HCT116 (cell line): ENCODE results near the gene LYPD4. TPM values are rescaled to one million over a fixed set of nuclear protein-coding genes. Genes with fewer than 3 reads are reported as not detected.

Source experiments
- ATAC-seq: fragments of 200-7000 bp; cut with Tn5 transposase; 2 replicates; pipeline ENCODE4 v1.9.1; 2020; ENCODE audit warnings: mild to moderate bottlenecking, moderate library complexity
- BruUV-seq: library from RNA; stranded (reverse); fragments of 400-500 nt; replicated peaks from 2 replicates; lab custom pipeline; 2021; lab: Mats Ljungman, UMichigan
- CTCF ChIA-PET: fragments of 300-600 bp; sonication (Branson Sonifier 250); formaldehyde crosslinking; loops from one replicate; lab custom pipeline; 2021; ENCODE audit warnings: antibody characterized with exemption; lab: Charles Lee
- POLR2A ChIA-PET: fragments of 300-600, 350-600 bp; sonication (Branson Sonifier 250); formaldehyde crosslinking; loops from one replicate; lab custom pipeline; 2021; ENCODE audit warnings: antibody characterized with exemption; lab: Charles Lee
- RAD21 ChIA-PET, 2 experiments: fragments of 300-600 bp; sonication (Branson Sonifier 250); formaldehyde crosslinking; loops; one replicate each; lab custom pipeline; 2023; ENCODE audit warnings: low total read pairs in 2 of 2; ENCODE audit not compliant: uncharacterized antibody in 2 of 2, unreplicated experiment in 2 of 2, low non-redundant PET in 1 of 2; lab: Charles Lee
- DNase-seq: peaks from one replicate; pipeline ENCODE4 v3.0.0-alpha.2; 2010; ENCODE audit warnings: low read depth, low spot score
- H2AFZ ChIP-seq: fragments of 200-600 bp; shearing (Covaris generic), sonication (generic); 2 replicates; pipeline ENCODE4 v1.6.1; 2017; ENCODE audit warnings: low read depth, mixed run types, mixed read lengths, antibody characterized with exemption, low read length; ENCODE audit not compliant: poor library complexity, severe bottlenecking
- H3K27ac ChIP-seq: 2 replicates; pipeline ENCODE4 v1.5.1; 2012; ENCODE audit warnings: low read depth, low read length
- H3K27me3 ChIP-seq: fragments of 200-600 bp; sonication (generic); 2 replicates; pipeline ENCODE4 v1.6.1; 2016; ENCODE audit warnings: mixed run types, low read length, mixed read lengths; ENCODE audit not compliant: insufficient read depth
- H3K36me3 ChIP-seq, 2 experiments: fragments of 200-500 bp in 1 of 2; fragments of 200-600 bp in 1 of 2; sonication (Bioruptor generic) in 1 of 2; sonication (generic) in 1 of 2; 2 replicates each; pipeline versions ENCODE4 v1.5.1 to v1.6.1; 2014 to 2016; ENCODE audit warnings: low read length in 2 of 2, inconsistent platforms in 1 of 2, mixed read lengths in 1 of 2, mixed run types in 1 of 2; ENCODE audit not compliant: insufficient read depth in 2 of 2, control insufficient read depth in 1 of 2
- H3K4me1 ChIP-seq, 2 experiments: fragments of 200-600 bp in 1 of 2; sonication (generic) in 1 of 2; 2 replicates each; pipeline versions ENCODE4 v1.5.1 to v1.6.1; 2012 to 2017; ENCODE audit warnings: low read length in 2 of 2, inconsistent platforms in 1 of 2, mild to moderate bottlenecking in 1 of 2, mixed read lengths in 1 of 2, mixed run types in 1 of 2, moderate library complexity in 1 of 2; ENCODE audit not compliant: insufficient read depth in 2 of 2, control insufficient read depth in 1 of 2
- H3K4me2 ChIP-seq: fragments of 200-600 bp; sonication (generic); 2 replicates; pipeline ENCODE4 v1.6.1; 2017; ENCODE audit warnings: mixed run types, low read length, mixed read lengths
- H3K4me3 ChIP-seq, 2 experiments: fragments of 200-600 bp in 1 of 2; sonication (generic) in 1 of 2; replicated peaks in 1 of 2; 2 replicates each; pipeline ENCODE4 v1.5.1; 2011 to 2016; ENCODE audit warnings: low read length in 2 of 2, control low read depth in 1 of 2, low read depth in 1 of 2, mild to moderate bottlenecking in 1 of 2, mixed read lengths in 1 of 2, mixed run types in 1 of 2
- H3K79me2 ChIP-seq: fragments of 200-600 bp; sonication (generic); 2 replicates; pipeline ENCODE4 v1.6.1; 2017; ENCODE audit warnings: mild to moderate bottlenecking, mixed run types, low read length, moderate library complexity, mixed read lengths; ENCODE audit not compliant: insufficient read depth
- H3K9ac ChIP-seq: fragments of 200-600 bp; sonication (generic); 2 replicates; pipeline ENCODE4 v1.6.1; 2016; ENCODE audit warnings: low read length, mixed read lengths
- H3K9me2 ChIP-seq: fragments of 200-600 bp; sonication (generic), shearing (Covaris generic); 2 replicates; pipeline ENCODE4 v1.6.1; 2017; ENCODE audit warnings: mixed run types, mild to moderate bottlenecking, moderate library complexity; ENCODE audit not compliant: insufficient read depth
- H3K9me3 ChIP-seq, 2 experiments: fragments of 200-500 bp in 1 of 2; fragments of 200-600 bp in 1 of 2; sonication (Bioruptor generic) in 1 of 2; sonication (generic) in 1 of 2; 2 replicates each; pipeline ENCODE4 v1.6.1; 2014 to 2017; ENCODE audit warnings: low read length in 2 of 2, mixed read lengths in 2 of 2, inconsistent platforms in 1 of 2, low read depth in 1 of 2, mild to moderate bottlenecking in 1 of 2, mixed run types in 1 of 2, moderate library complexity in 1 of 2; ENCODE audit not compliant: control insufficient read depth in 1 of 2, insufficient read depth in 1 of 2
- H4K20me1 ChIP-seq: fragments of 200-600 bp; sonication (generic), shearing (Covaris generic); 2 replicates; pipeline ENCODE4 v1.6.1; 2017; ENCODE audit warnings: mixed run types, mild to moderate bottlenecking, moderate library complexity; ENCODE audit not compliant: insufficient read depth
- ELF1 ChIP-seq: IDR thresholded peaks from 2 replicates; pipeline ENCODE4 v1.6.1; 2012; ENCODE audit warnings: low read depth, borderline replicate concordance
- EZH2 ChIP-seq: fragments of 200-600 bp; sonication (generic); IDR thresholded peaks from 2 replicates; pipeline ENCODE4 v1.6.1; 2017; ENCODE audit warnings: antibody characterized with exemption, mixed run types
- EZH2phosphoT487 ChIP-seq: fragments of 200-600 bp; IDR thresholded peaks from 2 replicates; pipeline ENCODE4 v1.6.1; 2018; ENCODE audit warnings: antibody characterized with exemption, borderline replicate concordance
- JUND ChIP-seq: IDR thresholded peaks from 2 replicates; pipeline ENCODE4 v1.6.1; 2012
- TCF7L2 ChIP-seq: IDR thresholded peaks from 2 replicates; pipeline ENCODE4 v1.7.0; 2011; ENCODE audit warnings: borderline replicate concordance, inconsistent platforms; ENCODE audit not compliant: insufficient read depth, insufficient read length; ENCODE audit errors: extremely low read depth
- ZFX ChIP-seq: fragments of 450-650 bp; IDR thresholded peaks from 2 replicates; pipeline ENCODE4 v1.6.1; 2017
- ZNF274 ChIP-seq: fragments of 200-500 bp; sonication (Bioruptor generic); IDR thresholded peaks from 2 replicates; pipeline ENCODE4 v1.6.1; 2014; ENCODE audit warnings: mild to moderate bottlenecking, low read depth, low read length, inconsistent platforms
- intact Hi-C: fragments of 100-400 bp; cut with micrococcal nuclease; formaldehyde crosslinking; loops from 2 replicates; pipeline ENCODE4 v1.10.0; 2022
- total RNA-seq: library from RNA; stranded (reverse); gene quantifications from one replicate; pipeline ENCODE4 v1.2.1, GENCODE V29; 2021; ENCODE audit not compliant: unreplicated experiment
- TF ChIP-seq, protein P1 (sequence below): IDR thresholded peaks from 2 replicates; pipeline ENCODE4 v1.6.1; 2012
- TF ChIP-seq, protein P2 (sequence below), 3 experiments: fragments of 200-600 bp in 1 of 3; sonication (generic) in 1 of 3; IDR thresholded peaks in 2 of 3; conservative IDR thresholded peaks in 1 of 3; 2 replicates each; pipeline ENCODE4 v1.5.1; 2012 to 2017; ENCODE audit warnings: low read depth in 2 of 3, low read length in 2 of 3, antibody characterized with exemption in 1 of 3, borderline replicate concordance in 1 of 3, control low read depth in 1 of 3, mild to moderate bottlenecking in 1 of 3, mixed read lengths in 1 of 3, mixed run types in 1 of 3, moderate library complexity in 1 of 3; ENCODE audit not compliant: insufficient read depth in 1 of 3
- TF ChIP-seq, protein P3 (sequence below): IDR thresholded peaks from 2 replicates; pipeline ENCODE4 v1.6.1; 2012; ENCODE audit warnings: low read depth
- TF ChIP-seq, protein P4 (sequence below): IDR thresholded peaks from 2 replicates; pipeline ENCODE4 v1.6.1; 2012

LYPD4 gene
- total RNA-seq, 1 experiment from 2014 or later, result not detected

DNA sequence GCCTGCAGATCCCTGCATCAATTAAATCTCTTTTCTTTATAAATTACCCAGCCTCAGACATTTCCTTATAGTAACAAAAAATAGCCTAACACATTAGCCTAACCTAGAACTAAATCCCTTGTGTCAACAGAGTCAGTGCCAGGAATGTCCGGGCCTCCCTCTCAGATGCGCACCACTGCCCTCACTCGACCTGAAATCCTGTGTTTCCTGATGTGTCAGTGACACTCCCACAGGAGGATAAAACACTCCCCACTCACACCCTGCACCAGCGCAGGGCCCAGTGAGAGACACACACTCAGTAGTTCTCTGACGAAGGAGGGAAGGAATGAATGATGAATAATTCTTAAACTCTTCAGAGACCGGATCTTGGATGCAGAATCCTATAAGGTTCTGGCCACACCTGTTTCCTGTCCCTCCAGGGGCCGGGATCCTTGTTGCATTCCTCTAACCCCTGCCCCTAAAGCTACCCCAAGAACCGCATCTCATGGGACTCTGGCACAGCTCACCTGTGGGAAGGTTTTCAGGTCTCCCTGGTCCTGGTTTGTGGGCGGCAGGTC, 45.0 kb downstream of the LYPD4 start:
- no peaks in the 10 kb centered on the region for H3K9me3 ChIP-seq
- no peaks in the 10 kb centered on the region for H4K20me1 ChIP-seq
- no peaks in the 10 kb centered on the region for H3K36me3 ChIP-seq
- intact Hi-C loops, result no loop called here
- H3K27ac ChIP-seq, result no peak overlapping the region
- no peak overlapping the region for H3K4me3 ChIP-seq
- BruUV-seq, result no TSS peak
- POLR2A ChIA-PET, result no interaction called here
- TF ChIP-seq JUND (no peak), EZH2 (no peak), EZH2phosphoT487 (no peak), TCF7L2 (no peak), ZNF274 (no peak), ZFX (no peak), ELF1 (no peak)
- TF ChIP-seq, protein P1, sequence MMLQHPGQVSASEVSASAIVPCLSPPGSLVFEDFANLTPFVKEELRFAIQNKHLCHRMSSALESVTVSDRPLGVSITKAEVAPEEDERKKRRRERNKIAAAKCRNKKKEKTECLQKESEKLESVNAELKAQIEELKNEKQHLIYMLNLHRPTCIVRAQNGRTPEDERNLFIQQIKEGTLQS, result no peak
- TF ChIP-seq, protein P2, sequence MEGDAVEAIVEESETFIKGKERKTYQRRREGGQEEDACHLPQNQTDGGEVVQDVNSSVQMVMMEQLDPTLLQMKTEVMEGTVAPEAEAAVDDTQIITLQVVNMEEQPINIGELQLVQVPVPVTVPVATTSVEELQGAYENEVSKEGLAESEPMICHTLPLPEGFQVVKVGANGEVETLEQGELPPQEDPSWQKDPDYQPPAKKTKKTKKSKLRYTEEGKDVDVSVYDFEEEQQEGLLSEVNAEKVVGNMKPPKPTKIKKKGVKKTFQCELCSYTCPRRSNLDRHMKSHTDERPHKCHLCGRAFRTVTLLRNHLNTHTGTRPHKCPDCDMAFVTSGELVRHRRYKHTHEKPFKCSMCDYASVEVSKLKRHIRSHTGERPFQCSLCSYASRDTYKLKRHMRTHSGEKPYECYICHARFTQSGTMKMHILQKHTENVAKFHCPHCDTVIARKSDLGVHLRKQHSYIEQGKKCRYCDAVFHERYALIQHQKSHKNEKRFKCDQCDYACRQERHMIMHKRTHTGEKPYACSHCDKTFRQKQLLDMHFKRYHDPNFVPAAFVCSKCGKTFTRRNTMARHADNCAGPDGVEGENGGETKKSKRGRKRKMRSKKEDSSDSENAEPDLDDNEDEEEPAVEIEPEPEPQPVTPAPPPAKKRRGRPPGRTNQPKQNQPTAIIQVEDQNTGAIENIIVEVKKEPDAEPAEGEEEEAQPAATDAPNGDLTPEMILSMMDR (IDR thresholded peaks at IDR 0.05 in 2 of 3, conservative IDR thresholded peaks at IDR 0.05 in 1 of 3; ENCODE audit: borderline replicate concordance in 1 of 3, insufficient read depth in 1 of 3, low read depth in 2 of 3, low read length in 2 of 3), result no peak
- TF ChIP-seq, protein P3, sequence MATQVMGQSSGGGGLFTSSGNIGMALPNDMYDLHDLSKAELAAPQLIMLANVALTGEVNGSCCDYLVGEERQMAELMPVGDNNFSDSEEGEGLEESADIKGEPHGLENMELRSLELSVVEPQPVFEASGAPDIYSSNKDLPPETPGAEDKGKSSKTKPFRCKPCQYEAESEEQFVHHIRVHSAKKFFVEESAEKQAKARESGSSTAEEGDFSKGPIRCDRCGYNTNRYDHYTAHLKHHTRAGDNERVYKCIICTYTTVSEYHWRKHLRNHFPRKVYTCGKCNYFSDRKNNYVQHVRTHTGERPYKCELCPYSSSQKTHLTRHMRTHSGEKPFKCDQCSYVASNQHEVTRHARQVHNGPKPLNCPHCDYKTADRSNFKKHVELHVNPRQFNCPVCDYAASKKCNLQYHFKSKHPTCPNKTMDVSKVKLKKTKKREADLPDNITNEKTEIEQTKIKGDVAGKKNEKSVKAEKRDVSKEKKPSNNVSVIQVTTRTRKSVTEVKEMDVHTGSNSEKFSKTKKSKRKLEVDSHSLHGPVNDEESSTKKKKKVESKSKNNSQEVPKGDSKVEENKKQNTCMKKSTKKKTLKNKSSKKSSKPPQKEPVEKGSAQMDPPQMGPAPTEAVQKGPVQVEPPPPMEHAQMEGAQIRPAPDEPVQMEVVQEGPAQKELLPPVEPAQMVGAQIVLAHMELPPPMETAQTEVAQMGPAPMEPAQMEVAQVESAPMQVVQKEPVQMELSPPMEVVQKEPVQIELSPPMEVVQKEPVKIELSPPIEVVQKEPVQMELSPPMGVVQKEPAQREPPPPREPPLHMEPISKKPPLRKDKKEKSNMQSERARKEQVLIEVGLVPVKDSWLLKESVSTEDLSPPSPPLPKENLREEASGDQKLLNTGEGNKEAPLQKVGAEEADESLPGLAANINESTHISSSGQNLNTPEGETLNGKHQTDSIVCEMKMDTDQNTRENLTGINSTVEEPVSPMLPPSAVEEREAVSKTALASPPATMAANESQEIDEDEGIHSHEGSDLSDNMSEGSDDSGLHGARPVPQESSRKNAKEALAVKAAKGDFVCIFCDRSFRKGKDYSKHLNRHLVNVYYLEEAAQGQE, result no peak
- TF ChIP-seq, protein P4, sequence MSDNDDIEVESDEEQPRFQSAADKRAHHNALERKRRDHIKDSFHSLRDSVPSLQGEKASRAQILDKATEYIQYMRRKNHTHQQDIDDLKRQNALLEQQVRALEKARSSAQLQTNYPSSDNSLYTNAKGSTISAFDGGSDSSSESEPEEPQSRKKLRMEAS, result no peak
- CTCF ChIA-PET, result no interaction called here
- H3K4me1 ChIP-seq, result no peaks in the 10 kb centered on the region; a peak in 1 of 4 replicates
- H2AFZ ChIP-seq, result no peak overlapping the region
- H3K9ac ChIP-seq, result no peak overlapping the region
- no peak for ATAC-seq
- no peaks in the 10 kb centered on the region for H3K79me2 ChIP-seq
- DNase-seq, result no peak
- RAD21 ChIA-PET, result no interaction called here
- no peak overlapping the region for H3K4me2 ChIP-seq
- H3K9me2 ChIP-seq, result no peaks in the 10 kb centered on the region
- H3K27me3 ChIP-seq, result peaks cover 16% of the 10 kb centered on the region; the same call in 1 of the 2 replicates
